HTERT RPE-1 (cell line): ENCODE data around the gene TMEM147.

Experiments used
- in situ Hi-C: fragments of 300-500 bp; cut with MboI; formaldehyde crosslinking; loops from 4 replicates; pipeline ENCODE4 v1.14.3; 2020; ENCODE audit warnings: low sequenced_read_pairs

Gene TMEM147

DNA sequence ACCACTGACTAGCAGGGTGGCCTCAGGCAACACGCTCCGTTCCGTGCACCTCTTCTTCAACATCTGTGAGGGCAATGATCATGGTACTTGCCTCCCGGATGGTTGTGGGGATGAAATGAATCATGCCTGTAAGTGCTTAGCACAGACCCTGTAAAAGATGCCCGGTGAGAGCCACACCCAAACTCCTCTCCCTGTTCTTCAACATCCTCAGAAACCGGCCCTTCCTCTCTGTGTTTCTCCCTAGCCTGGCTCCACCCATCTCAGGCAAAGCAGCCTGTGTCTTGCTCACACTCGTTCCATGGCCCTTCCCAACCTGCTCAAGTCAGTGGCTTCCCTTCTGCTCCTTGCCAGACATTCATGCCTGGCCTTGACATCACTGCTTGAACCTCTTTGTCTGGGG lies 26.1 kb upstream of the TMEM147 start:
- in situ Hi-C loops, result no loop called here

DNA sequence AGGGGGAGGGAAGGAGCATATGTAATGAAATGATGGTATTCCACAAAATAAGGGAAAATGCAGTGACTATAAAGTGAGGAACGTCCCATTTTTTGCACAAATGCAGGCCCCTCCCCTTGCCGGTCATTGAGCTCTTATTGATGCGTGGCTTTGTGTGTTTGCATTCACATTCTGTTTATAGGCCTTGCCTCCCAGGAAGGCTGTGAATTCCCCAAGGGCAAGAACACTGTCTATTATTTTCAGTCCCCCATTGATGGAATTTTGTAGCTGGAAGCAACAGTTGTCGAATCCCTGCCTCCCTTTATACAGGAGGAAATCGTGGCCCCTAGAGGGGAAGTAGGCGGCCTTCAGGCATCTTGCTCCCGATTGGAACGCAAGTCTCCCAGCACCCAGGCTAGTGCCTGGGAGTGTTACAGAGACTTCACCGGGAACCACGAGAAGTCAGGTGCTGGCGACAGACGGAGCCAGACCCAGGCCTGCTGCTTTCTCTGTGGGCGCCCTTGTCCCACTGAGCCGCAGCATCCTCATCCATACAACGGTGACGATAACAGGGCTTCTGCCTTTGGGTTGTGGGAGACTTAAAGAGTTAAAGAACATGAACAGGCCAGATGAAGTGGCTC lies 24.2 kb upstream of the TMEM147 start:
- in situ Hi-C loops, result no loop called here

DNA sequence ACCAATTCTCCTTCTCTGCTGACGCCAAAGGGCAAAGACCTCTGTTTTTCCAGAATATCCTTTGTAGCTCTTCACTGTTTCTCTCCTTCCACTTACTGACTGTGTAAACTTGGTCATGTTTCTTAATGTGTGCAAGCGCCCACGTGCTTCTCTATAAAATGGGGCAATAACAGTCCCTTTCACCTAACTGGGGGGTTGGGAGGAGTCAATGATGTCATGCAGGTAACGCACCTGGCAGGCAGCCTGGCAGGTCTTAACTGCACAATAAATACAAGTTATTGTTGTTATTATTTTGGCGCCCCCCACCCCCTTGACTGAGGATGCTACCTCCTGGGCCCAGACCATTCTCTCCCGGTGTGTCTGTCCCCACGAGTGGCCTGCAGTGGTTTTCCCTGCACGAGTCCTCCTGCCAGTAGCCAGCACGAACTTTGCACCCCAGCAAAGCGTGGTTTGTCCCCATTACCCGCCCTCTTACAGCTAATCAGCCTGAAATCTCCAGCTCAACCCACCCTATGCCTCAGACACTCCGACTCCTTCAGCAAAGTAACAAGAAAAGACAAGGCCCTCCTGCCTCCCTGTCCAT lies 22.6 kb upstream of the TMEM147 start:
- in situ Hi-C loops, result no loop called here

DNA sequence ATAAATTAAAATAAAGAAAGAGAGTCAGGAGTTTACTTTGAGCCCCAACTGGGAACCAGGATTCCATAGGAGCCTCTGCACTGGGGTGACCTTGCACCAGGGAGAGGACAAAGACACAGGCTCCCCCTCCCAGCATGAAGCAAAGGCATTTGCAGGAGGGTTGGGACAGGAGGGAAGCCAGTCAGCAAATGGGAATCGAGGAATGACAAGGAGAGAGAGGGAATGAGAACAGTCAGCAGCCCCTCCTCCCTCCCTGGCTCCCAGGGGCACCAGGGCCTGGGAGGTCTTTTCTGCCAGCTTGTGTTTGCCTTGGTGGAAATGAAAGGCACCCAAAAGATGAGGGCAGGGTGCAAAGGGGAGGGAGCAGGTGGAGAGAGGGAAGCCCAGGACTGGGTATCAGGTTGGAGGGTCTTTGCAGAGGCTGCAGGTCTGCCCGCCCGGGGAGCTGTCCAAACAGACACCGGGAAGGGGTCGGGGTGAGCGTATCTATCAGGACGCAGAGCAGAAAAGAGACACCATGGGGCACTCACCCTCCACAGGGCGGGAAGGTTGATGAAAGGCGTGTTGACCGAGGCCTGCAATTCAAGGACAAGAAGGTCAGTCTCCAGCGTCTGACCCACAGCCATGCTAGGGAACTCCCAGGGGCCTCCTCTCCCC lies 21.1 kb upstream of the TMEM147 start:
- in situ Hi-C loops, result no loop called here

DNA sequence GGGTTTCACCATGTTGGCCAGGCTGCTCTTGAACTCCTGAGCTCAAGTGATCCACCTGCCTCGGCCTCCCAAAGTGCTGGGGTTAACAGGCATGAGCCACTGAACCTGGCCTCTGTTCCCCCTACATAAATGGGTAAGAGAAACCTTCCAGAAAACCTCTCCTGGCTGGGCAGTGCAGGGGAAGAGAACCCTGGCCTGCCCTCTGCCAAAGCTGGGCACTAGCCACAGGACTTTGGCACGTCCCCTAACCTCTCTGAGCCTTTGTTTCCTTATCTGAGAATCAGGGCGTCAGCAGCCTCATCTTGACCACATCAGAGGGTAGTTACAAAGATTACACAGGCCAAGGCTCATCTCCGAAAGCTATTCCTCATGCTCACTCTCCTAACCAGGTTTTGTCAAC lies 19.6 kb upstream of the TMEM147 start:
- in situ Hi-C loops, result no loop called here

DNA sequence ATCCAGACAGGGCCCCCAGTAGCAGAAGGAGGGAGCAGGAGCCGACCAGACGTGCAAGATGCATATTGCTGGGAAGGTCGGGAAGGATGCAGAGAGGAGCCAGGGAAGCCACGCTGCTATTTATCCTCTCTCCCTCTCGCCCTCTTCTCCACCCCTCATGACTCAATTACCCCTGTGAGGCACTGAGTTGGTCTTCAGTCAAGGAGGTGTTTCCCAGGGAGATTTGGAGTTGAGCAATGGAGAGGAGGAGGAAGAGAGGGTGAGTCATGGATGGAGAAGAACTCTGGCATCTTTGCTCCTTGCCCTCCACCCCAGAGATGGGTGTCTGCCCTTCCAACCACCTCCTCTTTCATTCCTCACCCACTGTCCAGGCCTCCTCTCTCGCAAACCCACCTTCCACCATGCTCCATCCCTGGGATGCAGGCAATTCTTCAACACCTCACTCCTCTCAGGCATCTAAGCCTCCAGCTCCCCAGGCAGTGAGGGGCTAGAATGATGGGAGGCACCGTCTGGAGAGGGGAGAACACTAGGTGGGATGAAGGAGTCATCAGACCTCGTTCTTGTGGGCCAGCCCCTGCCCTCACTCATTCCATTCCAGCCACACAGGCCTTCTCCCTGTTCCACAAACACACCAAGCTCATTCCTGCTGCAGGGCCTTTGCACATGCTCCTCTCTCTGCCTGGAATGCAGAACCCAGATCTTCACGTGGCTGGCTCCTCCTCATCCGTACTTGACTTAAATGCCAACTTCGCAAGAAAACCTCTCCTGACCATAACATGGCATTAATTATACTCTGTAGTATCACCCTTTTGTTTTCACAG lies 17.0 kb upstream of the TMEM147 start, which contains the start of gene SBSN:
SBSN (minus strand) TSS at position 94 of the 821 bp plus-strand sequence; CDS start at position 64, 30 bp downstream.
- in situ Hi-C loops, result no loop called here

DNA sequence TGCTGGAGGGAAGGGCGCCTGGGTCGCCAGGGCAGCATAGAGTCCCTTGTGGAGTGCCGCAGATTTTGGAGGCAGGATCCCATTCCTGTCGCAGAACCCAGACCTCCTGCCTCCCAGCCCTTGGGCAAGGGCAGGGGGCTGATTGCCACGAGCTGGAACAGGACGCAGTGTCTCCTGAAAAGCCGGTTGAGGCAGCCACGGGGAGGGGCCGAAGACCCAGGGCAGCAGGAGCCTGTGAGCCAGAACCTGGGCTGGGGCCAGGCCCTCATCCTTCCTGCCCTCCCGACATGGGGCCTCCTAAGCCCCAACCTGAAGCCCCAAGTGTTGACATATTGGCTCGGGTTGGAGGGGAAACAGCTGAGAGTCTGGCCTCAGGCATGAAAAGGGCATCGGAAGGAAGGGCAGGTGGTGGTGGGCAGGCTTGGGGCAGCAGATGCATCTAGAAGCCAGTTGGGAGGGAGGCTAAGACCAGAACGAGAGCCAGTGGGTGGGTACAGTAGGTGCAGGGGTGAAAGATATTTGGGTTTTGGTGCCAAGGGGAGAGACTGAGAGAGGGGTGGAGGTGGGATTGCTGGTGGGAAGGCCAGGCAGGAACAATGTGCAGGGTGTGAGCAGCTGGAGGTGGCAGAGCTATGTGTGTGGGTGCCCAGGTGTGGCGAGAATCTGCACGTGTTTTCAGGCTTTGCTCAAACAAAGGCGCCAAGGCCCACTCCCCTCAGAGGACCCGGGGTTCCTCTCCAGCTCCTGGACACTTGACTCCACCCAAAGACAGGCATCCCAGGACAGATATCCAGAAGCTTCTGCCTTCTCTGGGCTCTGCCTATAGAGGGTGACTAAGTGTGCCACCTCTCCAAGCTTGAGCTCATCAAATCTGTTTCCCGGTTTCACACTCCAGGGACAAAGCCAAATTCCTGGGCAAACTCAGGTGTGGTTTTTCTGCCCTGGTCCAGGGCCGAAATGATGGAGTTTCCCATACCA lies 15.9 kb upstream of the TMEM147 start:
- in situ Hi-C loops, result no loop called here

DNA sequence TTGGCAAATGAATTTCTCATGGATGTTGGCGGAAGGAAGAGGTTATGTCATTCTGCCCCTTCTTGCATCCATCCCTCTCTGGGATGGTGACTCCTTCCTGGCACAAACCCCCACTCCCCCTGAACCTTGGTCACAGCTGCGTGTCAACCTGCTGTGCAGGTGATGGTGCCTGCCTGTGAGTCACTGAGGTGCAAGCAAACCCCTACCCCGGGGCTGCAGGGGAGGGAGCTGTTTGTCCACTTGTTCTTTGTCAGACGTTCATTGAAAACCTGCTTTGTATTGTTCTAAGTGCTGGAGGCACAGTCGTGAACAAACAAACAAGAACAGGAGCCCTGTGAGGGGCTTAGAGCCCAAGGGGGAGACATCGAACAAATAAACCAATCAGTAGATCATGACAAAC lies 14.1 kb upstream of the TMEM147 start:
- in situ Hi-C loops, result no loop called here

DNA sequence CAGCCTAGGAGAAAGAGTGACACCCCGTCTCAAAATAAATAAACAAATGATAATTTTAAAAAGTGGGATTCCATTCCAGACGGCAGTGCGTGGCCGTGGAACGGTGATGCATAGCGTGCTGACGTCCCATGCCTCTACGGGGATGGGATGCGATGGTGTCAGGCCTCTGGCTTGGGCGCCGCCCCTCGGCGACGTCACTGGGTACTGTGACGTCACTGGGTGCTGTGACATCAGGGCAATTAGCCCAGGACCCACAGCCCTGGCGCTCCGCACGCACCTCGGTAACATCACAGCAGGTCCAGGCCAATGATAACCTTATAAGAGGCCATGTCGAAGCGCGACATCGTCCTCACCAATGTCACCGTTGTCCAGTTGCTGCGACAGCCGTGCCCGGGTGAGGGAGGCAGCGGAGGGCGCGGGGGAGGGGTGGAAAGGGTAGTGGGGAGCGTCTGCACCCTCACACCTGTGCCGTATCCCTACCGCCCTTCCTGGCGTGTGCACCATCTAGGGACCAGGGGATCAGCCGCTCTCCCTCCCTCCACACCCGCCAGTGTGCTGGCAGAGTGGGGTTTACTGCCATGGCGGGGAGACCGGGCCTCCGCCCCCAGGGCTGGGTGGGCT lies 12.1 kb upstream of the TMEM147 start, which contains the start of gene GAPDHS:
GAPDHS (plus strand) TSS at position 256 of the 621 bp plus-strand sequence; CDS start at position 328, 72 bp downstream.
- in situ Hi-C loops, result no loop called here

DNA sequence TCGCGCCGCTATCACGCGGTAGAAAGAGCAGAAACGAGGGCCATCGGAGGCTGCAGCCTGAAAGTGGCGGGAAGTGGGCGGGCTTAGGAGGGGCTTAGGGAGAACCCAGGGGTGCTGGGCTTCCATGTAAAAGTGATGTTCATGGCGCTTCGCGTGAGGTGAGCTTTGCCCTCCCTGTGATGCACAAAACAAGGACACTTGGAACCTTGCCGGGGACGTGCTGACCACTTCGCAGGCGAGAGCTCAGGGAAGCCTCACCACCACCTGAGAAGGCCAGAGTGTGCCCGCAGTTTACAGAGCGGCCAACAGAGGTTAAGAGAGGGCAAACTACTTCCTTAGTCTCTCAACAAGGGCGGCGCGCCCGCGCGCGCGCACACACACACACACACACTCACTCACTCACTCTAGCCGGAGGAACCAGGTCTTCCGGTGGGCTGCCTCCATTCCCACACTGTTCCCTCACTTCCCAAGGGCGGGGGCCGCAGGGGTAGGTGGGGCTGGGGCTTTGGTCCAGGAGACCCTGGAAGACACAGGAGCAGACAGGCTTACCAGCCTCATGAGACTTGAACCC lies 11.5 kb upstream of the TMEM147 start:
- in situ Hi-C loops, result no loop called here

DNA sequence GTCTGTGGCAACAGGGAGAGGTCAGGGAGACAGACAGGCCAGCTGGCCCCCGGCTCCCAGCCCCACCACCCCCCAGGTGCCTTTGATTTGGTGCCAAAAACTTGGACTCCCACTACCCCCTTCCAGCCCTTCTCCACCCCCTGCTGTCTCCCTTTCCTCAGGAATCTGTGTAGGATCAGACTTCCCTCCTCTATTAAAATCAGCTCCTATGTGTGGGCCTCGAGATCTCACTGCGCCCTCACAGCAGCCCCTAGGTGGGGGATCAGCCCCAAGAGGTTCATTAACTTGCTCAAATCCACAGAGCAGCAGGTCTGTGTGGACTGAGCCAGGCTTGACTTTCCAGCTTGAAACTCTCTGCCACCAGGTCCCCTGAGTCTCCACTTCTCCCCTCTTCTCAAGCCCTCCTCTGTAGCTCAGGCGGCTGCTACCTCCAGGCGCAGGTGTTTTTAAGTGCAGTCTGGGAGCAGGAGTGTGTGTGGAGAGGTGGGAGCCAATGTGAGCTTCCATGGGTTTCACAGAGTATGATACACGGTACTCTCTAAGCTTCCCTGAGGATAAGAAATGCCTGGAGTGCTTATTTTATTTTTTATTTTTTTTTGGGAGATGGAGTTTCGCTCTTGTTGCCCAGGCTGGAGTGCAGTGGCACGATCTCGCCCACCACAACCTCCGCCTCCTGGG lies 10.5 kb upstream of the TMEM147 start:
- in situ Hi-C loops, result no loop called here

DNA sequence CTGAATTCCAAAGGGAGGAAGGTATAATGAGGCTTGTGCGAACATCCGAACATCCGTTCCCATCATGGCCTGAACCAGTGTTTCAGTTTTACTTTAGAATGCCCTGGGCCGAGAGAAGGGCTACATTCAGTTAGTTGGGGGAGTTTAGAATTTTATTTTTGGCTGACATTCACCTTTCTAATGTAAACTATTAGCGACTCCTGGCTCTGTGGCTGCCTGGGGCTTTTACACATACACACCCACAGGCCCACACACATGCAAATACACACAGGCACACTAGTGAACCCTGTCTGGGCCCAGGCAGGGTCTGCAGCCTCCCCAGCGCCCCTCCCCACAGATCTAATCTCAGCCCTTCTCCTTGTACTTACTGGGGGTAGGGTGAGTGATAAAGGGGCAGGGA lies 6.1 kb upstream of the TMEM147 start:
- in situ Hi-C loops, result no loop called here

DNA sequence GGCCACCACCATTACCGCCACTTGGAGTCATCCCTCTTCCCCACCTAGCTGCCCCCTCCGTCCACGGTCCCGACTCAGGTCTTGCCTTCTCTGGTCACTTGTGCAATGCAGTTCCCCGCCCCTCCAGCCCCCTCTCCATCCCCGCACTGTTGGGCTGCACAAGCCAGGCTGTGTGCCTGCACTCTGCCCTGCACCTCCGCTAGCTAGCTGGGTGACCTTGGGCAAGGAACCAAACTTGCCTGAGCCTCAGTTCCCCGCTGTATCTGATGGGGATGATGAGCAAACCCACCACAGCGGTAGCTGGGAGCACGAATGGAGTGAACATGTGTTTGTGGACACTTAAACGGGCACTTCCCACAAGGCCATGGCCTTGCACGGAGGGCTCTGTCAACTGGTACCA lies 5.6 kb upstream of the TMEM147 start:
- in situ Hi-C loops, result no loop called here

DNA sequence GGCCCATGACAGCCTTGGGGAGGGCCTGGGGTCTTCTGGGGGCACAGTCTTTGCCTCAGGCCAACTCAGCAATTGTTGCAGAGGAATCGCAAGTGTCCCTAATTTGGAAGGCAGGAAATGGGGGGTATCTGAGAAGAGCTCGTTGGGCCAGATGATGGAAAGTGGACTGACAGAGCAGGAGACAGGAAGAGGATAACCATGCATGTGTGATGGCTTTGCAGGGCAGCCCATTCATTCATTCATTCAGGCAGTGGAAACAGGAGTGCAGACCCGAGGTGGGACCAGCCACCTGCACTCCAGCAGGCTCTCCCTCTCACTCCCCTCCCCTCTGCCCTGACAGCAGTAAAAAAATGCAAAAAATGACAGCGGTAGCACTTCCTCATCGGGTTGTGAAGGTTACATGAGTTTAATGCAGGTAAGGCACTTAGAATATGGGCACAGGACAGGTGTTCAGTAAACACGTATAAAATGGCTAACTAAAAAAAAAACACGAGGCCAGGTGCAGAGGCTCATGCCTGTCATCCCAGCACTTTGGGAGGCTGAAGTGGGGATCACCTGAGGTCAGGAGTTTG lies 5.0 kb upstream of the TMEM147 start:
- in situ Hi-C loops, result no loop called here

DNA sequence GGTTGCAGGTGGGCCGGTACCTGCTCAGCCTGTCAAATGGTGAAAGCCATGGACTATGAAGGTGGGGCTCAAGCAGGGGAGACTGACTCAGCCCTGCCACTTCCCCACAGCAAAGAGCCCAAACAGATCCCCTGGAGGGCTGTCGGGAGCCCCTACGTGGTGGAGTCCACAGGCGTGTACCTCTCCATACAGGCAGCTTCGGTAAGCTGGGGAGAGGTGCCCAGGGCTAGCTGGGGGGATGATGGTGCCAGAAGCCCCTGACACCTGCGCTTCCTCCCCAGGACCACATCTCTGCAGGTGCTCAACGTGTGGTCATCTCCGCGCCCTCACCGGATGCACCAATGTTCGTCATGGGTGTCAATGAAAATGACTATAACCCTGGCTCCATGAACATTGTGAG lies 3.2 kb upstream of the TMEM147 start:
- in situ Hi-C loops, result no loop called here

DNA sequence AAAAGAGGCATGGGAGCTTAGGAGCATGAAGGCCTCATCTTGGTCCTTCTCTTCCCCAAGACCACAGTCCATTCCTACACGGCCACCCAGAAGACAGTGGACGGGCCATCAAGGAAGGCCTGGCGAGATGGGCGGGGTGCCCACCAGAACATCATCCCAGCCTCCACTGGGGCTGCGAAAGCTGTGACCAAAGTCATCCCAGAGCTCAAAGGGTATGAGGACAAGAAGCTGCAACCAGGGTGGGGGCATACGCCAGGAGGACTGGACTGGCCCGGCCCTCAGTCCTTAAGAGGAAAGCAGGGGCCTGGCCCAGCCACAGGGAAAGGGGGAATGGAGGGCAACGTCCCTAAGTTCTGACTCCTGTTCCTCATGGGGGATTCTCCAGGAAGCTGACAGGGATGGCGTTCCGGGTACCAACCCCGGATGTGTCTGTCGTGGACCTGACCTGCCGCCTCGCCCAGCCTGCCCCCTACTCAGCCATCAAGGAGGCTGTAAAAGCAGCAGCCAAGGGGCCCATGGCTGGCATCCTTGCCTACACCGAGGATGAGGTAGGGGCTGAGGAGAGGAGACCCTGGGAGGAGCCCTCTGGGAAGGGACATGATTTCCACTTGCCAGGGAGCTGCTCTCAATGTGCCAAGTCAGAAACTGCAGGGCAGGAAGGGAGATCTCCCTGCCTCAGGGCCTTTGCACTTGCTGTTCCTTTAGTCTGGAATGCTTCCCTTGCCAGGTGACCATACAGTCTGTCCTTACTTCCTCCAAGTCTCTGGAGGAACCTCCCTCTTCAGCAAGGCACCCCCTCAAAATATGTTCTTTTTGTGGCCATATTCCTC lies 1.9 kb upstream of the TMEM147 start:
- in situ Hi-C loops, result no loop called here

DNA sequence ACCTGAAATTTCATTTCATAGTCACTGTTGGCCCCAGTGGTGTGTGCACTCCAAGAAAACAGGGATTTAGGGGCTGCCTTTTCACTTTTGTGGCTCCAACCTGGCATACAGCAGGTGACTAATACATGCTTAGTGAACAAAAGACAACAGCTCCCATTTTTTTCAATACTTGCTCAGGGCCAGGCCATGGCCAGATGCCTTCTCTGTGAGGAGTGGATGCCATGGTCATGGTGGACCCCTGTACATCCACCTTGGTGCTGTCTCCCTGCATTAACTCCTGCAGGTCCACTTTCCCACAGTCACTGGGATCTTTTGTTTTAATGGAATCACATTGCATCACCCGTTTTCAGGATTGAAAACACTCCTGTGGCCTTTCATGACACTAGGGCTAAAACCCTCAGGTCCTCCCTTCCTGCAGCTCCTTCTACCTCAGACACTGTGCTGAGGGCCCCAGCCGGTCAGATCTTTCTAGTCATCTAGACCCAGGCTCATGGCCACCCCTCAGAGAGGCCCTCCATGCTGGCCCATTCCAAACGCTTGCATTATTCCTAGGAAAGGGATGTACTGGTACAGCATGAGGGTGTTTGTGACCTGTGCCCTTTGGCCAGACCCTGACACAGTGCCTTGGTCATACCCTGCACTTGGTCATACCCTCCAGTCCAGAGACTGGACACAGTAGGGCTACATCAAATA lies 1.2 kb upstream of the TMEM147 start:
- in situ Hi-C loops, result no loop called here
